T-helper 2 cell treated with Interferon-gamma antibody and Interleukin-4, amounts not matched to agents 5 μg/mL and 100 μg/mL, for 36 hours (primary cell): ENCODE measurements around the gene ATOH1.

Experiments used
- DNase-seq: peaks from one replicate; pipeline ENCODE4 v3.0.0; 2021; ENCODE audit warnings: low spot score
- H3K27ac Mint-ChIP-seq: one replicate; pipeline ENCODE4 v1.8.0; 2021; ENCODE audit warnings: mild to moderate bottlenecking, mixed read lengths
- H3K27me3 Mint-ChIP-seq: one replicate; pipeline ENCODE4 v1.8.0; 2021; ENCODE audit warnings: low read depth, mixed read lengths
- H3K36me3 Mint-ChIP-seq: one replicate; pipeline ENCODE4 v1.8.0; 2021; ENCODE audit warnings: low read depth, mixed read lengths
- H3K4me1 Mint-ChIP-seq: one replicate; pipeline ENCODE4 v1.8.0; 2021; ENCODE audit warnings: low read depth, mixed read lengths
- H3K4me3 Mint-ChIP-seq: one replicate; pipeline ENCODE4 v1.8.0; 2022; ENCODE audit warnings: mild to moderate bottlenecking, moderate library complexity, mixed read lengths
- H3K9me3 Mint-ChIP-seq: one replicate; pipeline ENCODE4 v1.8.0; 2021; ENCODE audit warnings: mixed read lengths

The ATOH1 gene

DNA sequence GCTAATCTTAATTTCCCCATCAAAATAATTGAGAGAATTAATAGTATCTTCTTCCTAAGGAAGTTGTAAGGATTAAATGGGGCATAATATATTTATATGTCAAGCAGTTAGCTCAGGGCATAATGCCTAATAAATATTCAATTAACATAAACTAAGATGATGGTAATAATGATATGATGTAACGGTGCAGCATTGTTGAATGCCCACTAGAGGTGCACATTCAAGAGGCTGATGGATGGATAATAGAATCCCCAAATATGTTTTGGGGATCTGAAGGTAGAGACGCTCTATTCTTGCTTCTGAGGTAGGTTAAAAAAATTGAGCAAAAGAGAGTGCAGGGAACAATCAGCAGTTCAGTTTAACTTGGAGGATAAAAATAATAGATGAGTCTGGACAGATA is 37.1 kb downstream of the ATOH1 start:
- Mint-ChIP-seq H3K4me1 (no peaks in the 10 kb centered on the region), H3K27me3 (no peaks in the 10 kb centered on the region), H3K9me3 (no peaks in the 10 kb centered on the region), H3K4me3 (no peak overlapping the region), H3K27ac (no peak overlapping the region), H3K36me3 (no peaks in the 10 kb centered on the region)
- DNase-seq: no peak

GRCh38 chr4:93867416-93868001 is 39.0 kb downstream of the ATOH1 start:
- no peak for DNase-seq
- no peak overlapping the region for H3K27ac Mint-ChIP-seq
- H3K36me3 Mint-ChIP-seq: no peaks in the 10 kb centered on the region
- no peaks in the 10 kb centered on the region for H3K9me3 Mint-ChIP-seq
- H3K4me1 Mint-ChIP-seq: no peaks in the 10 kb centered on the region
- no peaks in the 10 kb centered on the region for H3K27me3 Mint-ChIP-seq
- no peak overlapping the region for H3K4me3 Mint-ChIP-seq

DNA sequence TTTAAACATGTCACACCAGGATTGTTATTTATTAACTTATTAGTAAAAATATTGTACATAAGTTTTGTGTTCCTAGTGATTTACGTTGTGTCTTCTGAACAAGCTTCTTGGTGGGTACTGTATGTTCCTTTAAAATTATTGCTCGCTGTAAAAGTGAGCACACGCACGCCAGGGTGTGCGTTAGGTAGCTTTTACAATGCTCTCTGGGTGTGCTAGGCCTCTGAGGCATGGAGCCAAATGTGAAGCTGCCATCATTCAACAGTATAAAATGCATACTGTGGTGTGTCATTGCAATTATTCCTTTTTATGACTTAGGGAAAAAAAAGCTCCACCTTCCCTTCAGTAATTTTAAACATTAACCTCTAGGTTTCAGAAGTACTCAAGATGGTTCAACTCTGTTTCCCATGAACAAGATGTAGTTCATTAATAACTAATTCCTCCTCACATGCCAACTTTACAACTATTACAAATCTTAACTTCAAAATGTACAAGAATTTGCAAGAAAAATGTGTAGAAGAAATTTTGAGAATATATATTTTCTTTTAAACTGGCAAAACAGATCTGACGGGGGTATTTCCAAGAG is 42.4 kb downstream of the ATOH1 start:
- no peaks in the 10 kb centered on the region for H3K36me3 Mint-ChIP-seq
- no peak overlapping the region for H3K27ac Mint-ChIP-seq
- no peaks in the 10 kb centered on the region for H3K27me3 Mint-ChIP-seq
- no peak for DNase-seq
- H3K4me1 Mint-ChIP-seq: no peaks in the 10 kb centered on the region
- no peak overlapping the region for H3K4me3 Mint-ChIP-seq
- H3K9me3 Mint-ChIP-seq: no peaks in the 10 kb centered on the region

GRCh38 chr4:93876754-93877153 is 48.2 kb downstream of the ATOH1 start:
- H3K36me3 Mint-ChIP-seq: no peaks in the 10 kb centered on the region
- no peaks in the 10 kb centered on the region for H3K9me3 Mint-ChIP-seq
- no peak overlapping the region for H3K27ac Mint-ChIP-seq
- no peaks in the 10 kb centered on the region for H3K4me1 Mint-ChIP-seq
- no peaks in the 10 kb centered on the region for H3K27me3 Mint-ChIP-seq
- DNase-seq: no peak
- no peak overlapping the region for H3K4me3 Mint-ChIP-seq

DNA sequence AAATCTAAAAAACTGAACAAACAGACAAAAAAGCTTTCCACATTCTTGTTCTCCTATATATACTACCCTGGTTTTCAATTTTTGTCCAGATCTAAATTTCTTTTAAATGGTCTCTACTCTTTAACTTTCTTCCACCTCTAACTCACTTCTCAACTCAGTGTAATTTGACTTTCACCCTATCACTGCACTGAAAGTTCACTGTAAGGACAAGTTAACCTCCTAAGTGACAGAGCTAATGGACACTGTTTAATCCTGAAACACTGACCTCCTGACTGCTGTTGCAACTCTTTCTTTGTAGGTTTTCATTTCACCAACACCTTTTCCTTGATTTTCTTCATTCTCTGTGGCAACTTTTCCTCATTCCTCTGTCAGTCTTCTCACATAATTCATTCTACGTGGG is 50.0 kb downstream of the ATOH1 start:
- no peak overlapping the region for H3K27ac Mint-ChIP-seq
- DNase-seq: no peak
- H3K4me3 Mint-ChIP-seq: no peak overlapping the region
- no peaks in the 10 kb centered on the region for H3K9me3 Mint-ChIP-seq
- no peaks in the 10 kb centered on the region for H3K27me3 Mint-ChIP-seq
- no peaks in the 10 kb centered on the region for H3K36me3 Mint-ChIP-seq
- H3K4me1 Mint-ChIP-seq: no peaks in the 10 kb centered on the region

GRCh38 chr4:93879919-93880318 is 51.4 kb downstream of the ATOH1 start:
- Mint-ChIP-seq H3K4me3 (no peak overlapping the region), H3K27me3 (no peaks in the 10 kb centered on the region), H3K36me3 (no peaks in the 10 kb centered on the region), H3K9me3 (no peaks in the 10 kb centered on the region), H3K4me1 (no peaks in the 10 kb centered on the region), H3K27ac (no peak overlapping the region)
- no peak for DNase-seq
